Fibroblast of skin of right biceps (primary cell): ENCODE measurements around the gene CABP7.
"Not testable (repeated sequence)": the region's sequence is repeated elsewhere in the genome, so short reads cannot be mapped to it uniquely, and the experiment has no call there.

Experiments
- DNase-seq: peaks from one replicate; pipeline ENCODE4 v3.0.0-alpha.2; 2013

Gene CABP7

GRCh38 chr22:29750559-29751538 is 31.0 kb downstream of the CABP7 start:
- DNase-seq: peak; percentile 16

GRCh38 chr22:29751669-29752068 is 31.9 kb downstream of the CABP7 start:
- no peak for DNase-seq

GRCh38 chr22:29753808-29754657 is 34.2 kb downstream of the CABP7 start:
- DNase-seq: no peak

DNA sequence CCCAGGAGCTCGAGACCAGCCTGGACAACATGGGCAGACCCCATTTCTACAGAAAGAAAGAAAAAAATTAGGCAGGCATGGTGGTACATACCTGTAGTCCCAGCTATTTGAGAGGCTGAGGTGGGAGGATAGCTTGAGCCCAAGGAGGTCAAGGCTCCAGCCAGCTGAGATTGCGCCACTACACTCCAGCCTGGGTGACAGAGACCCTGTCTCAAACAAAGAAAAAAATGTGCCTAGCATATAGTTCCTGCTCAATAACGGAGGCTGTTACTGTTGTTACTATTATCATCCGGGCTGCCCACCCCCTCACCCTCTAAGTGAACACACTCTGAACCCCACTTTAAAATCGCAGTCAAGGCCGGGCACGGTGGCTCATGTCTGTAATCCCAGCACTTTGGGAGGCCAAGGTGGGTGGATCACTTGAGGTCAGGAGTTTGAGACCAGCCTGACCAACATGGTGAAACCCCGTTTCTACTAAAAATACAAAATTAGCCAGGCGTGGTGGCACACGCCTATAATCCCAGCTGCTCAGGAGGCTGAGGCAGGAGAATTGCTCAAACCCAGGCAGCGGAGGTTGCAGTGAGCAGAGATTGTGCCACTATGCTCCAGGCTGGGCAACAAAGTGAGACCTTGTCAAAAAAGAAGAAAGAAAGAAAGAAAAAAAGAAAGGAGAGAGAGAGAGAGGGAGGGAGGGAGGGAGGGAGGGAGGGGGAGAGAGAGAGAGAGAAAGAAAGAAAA is 35.0 kb downstream of the CABP7 start:
- DNase-seq: not testable (repeated sequence)

- DNase-seq: no peak
Observed at GRCh38 chr22:29755889-29756288, 36.1 kb downstream of the CABP7 start.

DNA sequence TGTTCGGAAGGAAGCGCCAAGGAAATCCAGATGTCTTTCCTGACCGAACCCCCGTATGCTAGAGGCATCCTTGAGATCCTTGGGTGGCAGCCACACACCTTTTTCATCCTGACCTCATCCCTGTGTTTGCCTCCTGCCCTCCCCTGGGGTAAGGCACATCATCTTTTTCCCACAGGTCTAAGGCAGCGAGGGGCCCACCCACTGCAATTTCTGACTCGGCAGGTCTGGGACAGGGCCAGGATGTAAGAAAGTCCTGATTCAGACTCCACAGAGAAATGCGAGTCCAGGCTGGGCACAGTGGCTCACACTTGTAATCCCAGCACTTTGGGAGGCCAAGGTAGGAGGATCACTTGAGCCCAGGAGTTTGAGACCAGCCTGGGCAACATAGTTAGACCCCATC is 36.5 kb downstream of the CABP7 start:
- DNase-seq: peak; percentile 15

GRCh38 chr22:29757096-29757495 is 37.3 kb downstream of the CABP7 start:
- DNase-seq: no peak

DNA sequence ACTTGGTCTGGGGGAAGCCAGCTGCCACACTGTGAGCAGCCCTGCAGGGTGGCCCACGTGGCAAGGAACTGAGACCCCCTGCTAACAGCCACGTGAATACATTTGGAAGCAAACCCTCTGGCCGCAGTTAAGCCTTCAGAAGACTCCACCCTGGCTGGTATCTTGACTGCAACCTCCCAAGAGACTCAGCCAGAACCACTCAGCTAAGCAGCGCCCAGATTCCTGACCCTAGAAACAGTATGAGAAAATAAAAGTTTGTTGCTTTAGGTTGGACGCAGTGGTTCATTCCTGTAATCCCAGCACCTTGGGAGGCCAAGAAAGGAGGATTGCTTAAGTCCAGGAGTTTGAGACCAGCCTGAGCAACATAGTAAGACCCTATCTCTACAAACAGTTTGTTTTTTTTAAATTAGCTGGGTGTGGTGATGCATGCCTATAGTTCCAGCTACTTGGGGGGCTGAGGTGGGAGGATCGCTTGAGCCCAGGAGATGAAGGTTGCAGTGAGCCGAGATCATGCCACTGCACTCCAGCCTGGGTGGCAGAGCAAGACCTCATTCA is 38.3 kb downstream of the CABP7 start:
- no peak for DNase-seq

DNA sequence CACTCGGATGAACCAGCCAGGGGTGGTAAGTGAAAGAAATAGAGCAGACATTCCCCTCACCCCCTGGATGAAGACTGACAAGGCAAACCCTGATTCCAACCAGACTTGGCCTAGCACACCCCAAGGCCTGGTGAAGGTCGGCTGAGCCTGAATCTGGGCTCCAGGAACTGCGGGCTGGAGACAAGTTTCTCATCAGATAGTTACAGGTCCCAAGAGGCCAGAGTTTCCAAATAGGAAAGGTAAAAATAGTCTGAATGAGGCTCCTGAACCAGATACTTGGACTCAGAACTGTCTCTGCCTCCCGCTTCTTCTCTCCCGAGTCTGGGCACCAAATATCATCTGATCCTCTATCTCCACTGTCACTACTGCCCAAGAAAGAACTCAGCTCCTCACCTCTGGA is 39.2 kb downstream of the CABP7 start:
- no peak for DNase-seq

GRCh38 chr22:29762263-29762662 is 42.5 kb downstream of the CABP7 start:
- no peak for DNase-seq

DNA sequence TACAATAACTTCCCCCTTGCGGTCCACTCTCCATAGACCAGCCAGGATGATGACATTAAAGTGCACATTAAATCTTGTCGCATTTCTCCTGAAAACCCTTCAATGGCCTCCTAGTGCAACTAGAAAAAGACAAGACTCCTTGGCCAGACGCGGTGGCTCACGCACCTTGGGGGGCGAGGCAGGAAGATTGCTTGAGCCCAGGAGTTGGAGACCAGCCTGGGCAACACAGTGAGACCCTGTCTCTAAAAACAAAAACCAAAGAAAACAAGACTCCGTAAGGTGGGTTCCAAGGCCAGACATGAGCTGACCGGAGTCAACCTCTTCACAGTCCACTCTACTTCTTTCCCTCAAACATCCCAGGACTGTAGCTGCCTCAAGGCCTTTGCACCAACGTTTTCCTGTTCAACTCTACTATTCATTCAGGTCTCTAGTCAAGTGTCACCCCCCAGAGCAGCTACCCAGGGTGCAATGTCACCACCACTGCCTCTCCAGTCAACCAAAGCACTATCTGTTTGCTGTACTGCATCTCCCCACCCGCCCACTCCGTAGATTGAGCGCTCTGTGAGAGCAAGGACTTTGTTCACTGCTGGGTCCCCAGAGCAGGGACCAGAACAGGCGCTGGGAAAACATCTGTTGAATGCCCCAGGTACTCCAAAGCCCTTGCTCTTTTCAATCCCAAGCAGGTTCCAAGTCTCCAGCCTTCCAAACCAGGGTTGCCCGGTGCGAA is 46.3 kb downstream of the CABP7 start:
- no peak for DNase-seq

DNA sequence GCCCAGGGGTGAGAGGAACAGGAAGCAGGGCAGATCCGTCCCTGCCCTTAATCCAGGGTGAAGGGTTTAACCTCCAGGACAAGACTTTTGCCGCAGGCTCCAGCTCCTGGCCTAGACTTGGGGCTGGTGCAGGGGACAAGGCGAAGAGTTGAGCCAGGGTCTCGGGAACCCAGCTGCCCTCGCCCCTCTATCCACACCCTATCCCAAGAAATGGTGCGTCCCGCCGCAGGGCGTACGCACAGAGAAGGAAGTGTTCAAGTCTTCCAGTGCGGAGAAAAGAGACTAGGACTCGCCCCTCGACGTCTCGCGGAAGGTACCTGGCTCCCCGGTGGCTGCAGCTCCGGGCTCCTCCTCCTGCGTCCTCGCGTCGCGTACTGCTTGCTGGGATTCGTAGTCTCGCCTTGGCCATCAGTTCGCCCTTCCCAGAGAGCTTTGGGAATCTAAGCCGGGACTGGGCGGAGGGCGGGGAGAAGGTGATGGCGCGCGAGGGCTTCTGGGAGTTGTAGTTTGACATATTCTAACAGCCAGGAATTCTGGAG is 46.9 kb downstream of the CABP7 start, which contains the start of gene ZMAT5:
TSS of gene ZMAT5 (minus strand) at position 376 of the 539 bp plus-strand sequence. CDS start 18,463 bp downstream, outside the sequence.
- peak; percentile 97 for DNase-seq

GRCh38 chr22:29767171-29768051 is 47.6 kb downstream of the CABP7 start, which contains the start of gene UQCR10:
TSS of gene UQCR10 (plus strand) at chr22:29767369. CDS start at chr22:29767399, 30 bp downstream.
- peak; percentile 89 for DNase-seq

- DNase-seq: no peak
Observed at GRCh38 chr22:29768052-29768693, 48.4 kb downstream of the CABP7 start.

GRCh38 chr22:29769723-29770321 is 50.0 kb downstream of the CABP7 start:
- no peak for DNase-seq

DNA sequence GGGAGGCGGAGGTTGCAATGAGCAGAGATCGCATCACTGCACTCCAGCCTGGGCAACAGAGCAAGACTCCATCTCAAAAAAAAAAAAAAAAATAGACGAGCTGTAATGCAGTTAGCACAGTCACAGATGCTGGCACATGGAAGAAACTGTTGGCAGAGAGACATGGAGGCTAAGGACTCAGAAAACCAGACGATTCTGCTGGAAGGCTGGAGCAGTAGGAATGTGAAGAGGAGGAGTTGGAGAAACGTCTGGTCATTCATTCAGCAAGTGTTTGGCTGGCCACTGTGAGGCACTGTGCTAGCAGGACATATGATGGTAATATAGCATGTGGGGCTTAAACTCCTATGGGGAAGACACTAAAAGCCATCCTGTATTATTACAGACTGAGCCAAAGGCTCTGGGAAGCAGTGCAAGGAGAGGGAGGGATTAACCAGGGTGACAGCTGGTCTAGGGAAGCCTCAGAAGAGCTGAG is 52.4 kb downstream of the CABP7 start:
- peak; percentile 58 for DNase-seq

- peak; percentile 56 for DNase-seq
Observed at GRCh38 chr22:29773233-29773632, 53.4 kb downstream of the CABP7 start.

DNA sequence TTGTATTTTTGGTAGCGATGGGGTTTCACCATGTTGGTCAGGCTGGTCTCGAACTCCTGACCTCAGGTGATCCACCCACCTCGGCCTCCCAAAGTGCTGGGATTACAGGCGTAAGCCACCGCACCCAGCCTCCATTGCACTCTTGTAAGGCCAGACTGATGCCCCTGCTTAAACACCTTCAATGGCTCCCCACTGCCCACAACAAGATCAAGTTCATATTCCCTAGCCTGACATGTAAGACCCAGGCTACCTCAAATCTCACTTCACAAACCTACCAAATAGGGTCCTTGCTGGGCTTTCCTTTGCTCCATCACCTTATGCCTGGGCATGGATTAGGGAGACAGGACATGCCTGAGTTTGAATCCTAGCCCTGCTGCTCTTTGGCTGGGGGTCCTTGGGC is 60.4 kb downstream of the CABP7 start:
- DNase-seq: no peak
